Ovary (tissue), 3 donors: Measurements from ENCODE around the gene KRTAP1-5.

Source experiments
- CTCF ChIP-seq, 3 donors: fragments of 450-650 bp in 2 of 3; fragments of 200-600 bp in 1 of 3; IDR thresholded peaks; one replicate each; pipeline versions ENCODE4 v1.5.1 to v1.8.0; 2016 to 2022; ENCODE audit warnings: antibody characterized with exemption in 3 of 3, mild to moderate bottlenecking in 1 of 3
- EP300 ChIP-seq: sonication (generic); formaldehyde crosslinking; IDR thresholded peaks from one replicate; pipeline ENCODE4 v1.6.1; 2017; ENCODE audit warnings: antibody characterized with exemption
- donor health status: DM: no; HTN: no; CAD: no.

DNA sequence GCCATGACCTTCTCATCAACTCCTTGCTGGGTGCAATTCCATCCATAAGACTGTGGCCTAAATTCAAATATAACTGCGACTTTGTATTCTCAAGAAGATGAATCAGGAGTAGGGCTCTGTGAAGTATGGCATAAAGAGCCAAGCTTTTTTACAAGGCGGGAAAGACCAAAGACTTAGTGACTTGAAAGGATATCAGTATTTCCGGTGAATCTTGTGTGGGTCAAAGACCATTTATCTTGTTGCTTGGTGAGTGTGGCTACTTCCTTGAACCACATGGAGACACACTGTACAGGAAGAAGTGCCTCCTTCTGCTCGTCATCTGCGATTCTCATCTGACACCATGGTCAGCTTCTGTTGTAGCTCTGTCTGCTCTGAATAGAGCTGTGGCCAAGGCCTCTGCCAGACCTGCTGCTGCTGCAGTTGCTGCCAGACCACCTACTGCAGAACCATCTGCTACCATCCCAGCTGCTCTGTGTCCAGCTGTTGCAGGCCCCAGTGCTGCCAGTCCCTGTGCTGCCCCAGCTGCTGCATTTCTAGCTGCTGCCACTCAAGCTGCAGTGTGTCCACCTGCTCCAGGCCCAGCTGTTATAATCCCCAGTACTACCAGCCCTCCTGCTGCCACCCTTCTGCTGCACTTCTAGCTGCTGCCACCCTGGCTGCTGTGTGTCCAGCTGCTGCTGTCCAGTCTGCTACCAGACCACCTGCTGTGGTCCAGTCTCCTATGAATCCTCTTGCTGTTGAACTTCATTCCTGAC lies 44.8 kb upstream of the KRTAP1-5 start:
- TF ChIP-seq CTCF (IDR thresholded peaks at IDR 0.05): no peak
- no peak for TF ChIP-seq EP300
